Suprapubic skin (tissue), 4 donors: Measurements from ENCODE around the gene ATXN7L1. TPM values are rescaled to one million over a fixed set of nuclear protein-coding genes. Genes with fewer than 3 reads are reported as not detected.

Experiments used
- DNase-seq, 2 donors: peaks; one replicate each; pipeline ENCODE4 v3.0.0-alpha.2; 2019; ENCODE audit warnings: low spot score in 2 of 2
- H3K27ac ChIP-seq: fragments of 200-600 bp; sonication (generic); one replicate; pipeline ENCODE4 v1.5.1; 2019
- H3K27me3 ChIP-seq: fragments of 200-600 bp; sonication (generic); one replicate; pipeline ENCODE4 v1.5.1; 2019
- H3K36me3 ChIP-seq: fragments of 200-600 bp; sonication (generic); one replicate; pipeline ENCODE4 v1.5.1; 2019
- H3K4me1 ChIP-seq: fragments of 200-600 bp; sonication (generic); one replicate; pipeline ENCODE4 v1.5.1; 2019
- H3K4me3 ChIP-seq: fragments of 200-600 bp; sonication (generic); one replicate; pipeline ENCODE4 v1.5.1; 2019; ENCODE audit warnings: mild to moderate bottlenecking
- H3K9me3 ChIP-seq: fragments of 200-600 bp; sonication (generic); one replicate; pipeline ENCODE4 v1.5.1; 2019
- CTCF ChIP-seq, 2 donors: fragments of 200-600 bp in 1 of 2; fragments of 450-650 bp in 1 of 2; sonication (generic) in 1 of 2; IDR thresholded peaks; one replicate each; pipeline ENCODE4 v1.5.1; 2016 to 2019; ENCODE audit warnings: antibody characterized with exemption in 2 of 2, mild to moderate bottlenecking in 1 of 2, moderate library complexity in 1 of 2
- EP300 ChIP-seq: sonication (generic); formaldehyde crosslinking; IDR thresholded peaks from one replicate; pipeline ENCODE4 v1.6.1; 2017; ENCODE audit warnings: antibody characterized with exemption
- POLR2A ChIP-seq, 2 donors: fragments of 450-650 bp; IDR thresholded peaks; one replicate each; pipeline ENCODE4 v1.6.1; 2017; ENCODE audit warnings: antibody characterized with exemption in 2 of 2, mild to moderate bottlenecking in 2 of 2, moderate library complexity in 2 of 2
- POLR2AphosphoS5 ChIP-seq, 3 donors: sonication (generic); formaldehyde crosslinking; IDR thresholded peaks; one replicate each; pipeline ENCODE4 v1.6.1; 2017; ENCODE audit warnings: antibody characterized with exemption in 3 of 3
- WGBS: methylation state at CpG from one replicate; pipeline ENCODE4 v1.1.5; 2018; 5-methylcytosine and 5-hydroxymethylcytosine counted together
- total RNA-seq, 4 donors: library from RNA; depleted of rRNA; stranded (reverse); fragments of >200 nt; gene quantifications; one replicate each; pipeline ENCODE4 v1.1.0, GENCODE V29; 2016

Gene ATXN7L1
- total RNA-seq, 4 donors from 2014 or later = 14.8 to 35.6 (median 17.3) TPM

GRCh38 chr7:105838627-105839231 lies 37.7 kb downstream of the ATXN7L1 start:
- WGBS = 18% methylated on average over 10 of the region's 10 CpGs

GRCh38 chr7:105837765-105838626 lies 38.4 kb downstream of the ATXN7L1 start:
- TF ChIP-seq EP300 = no peak
- TF ChIP-seq POLR2A (IDR thresholded peaks at IDR 0.05) = no peak
- TF ChIP-seq CTCF (IDR thresholded peaks at IDR 0.05) = no peak
- no peak for TF ChIP-seq POLR2AphosphoS5 (IDR thresholded peaks at IDR 0.05)
- WGBS = 66% methylated on average over 22 of the region's 22 CpGs
- no peak for DNase-seq
- H3K4me3 ChIP-seq = no peak overlapping the region
- H3K4me1 ChIP-seq = peaks cover 37% of the 10 kb centered on the region
- no peaks in the 10 kb centered on the region for H3K9me3 ChIP-seq
- no peaks in the 10 kb centered on the region for H3K27me3 ChIP-seq
- no peak overlapping the region for H3K27ac ChIP-seq
- H3K36me3 ChIP-seq = no peaks in the 10 kb centered on the region

More at GRCh38 chr7:105838627-105839231, 37.7 kb downstream of the ATXN7L1 start:
- Histone ChIP-seq H3K36me3 (no peaks in the 10 kb centered on the region), H3K4me3 (no peak overlapping the region), H3K4me1 (peaks cover 37% of the 10 kb centered on the region), H3K27me3 (no peaks in the 10 kb centered on the region), H3K9me3 (no peaks in the 10 kb centered on the region), H3K27ac (no peak overlapping the region)
- DNase-seq = no peak
- no peak for TF ChIP-seq EP300

- Histone ChIP-seq H3K27ac (no peak overlapping the region), H3K4me3 (no peak overlapping the region), H3K4me1 (peaks cover 38% of the 10 kb centered on the region), H3K9me3 (no peaks in the 10 kb centered on the region), H3K27me3 (no peaks in the 10 kb centered on the region), H3K36me3 (no peaks in the 10 kb centered on the region)
- no peak for TF ChIP-seq POLR2AphosphoS5 (IDR thresholded peaks at IDR 0.05)
- TF ChIP-seq CTCF (IDR thresholded peaks at IDR 0.05) = no peak
- no peak for TF ChIP-seq EP300
- no peak for TF ChIP-seq POLR2A (IDR thresholded peaks at IDR 0.05)
- no peak for DNase-seq
- 92% methylated on average over 4 of the region's 4 CpGs for whole genome bisulfite sequencing
Measured at GRCh38 chr7:105835441-105835840, 41.0 kb downstream of the ATXN7L1 start.

- peaks cover 20% of the 10 kb centered on the region for H3K4me1 ChIP-seq
- H3K9me3 ChIP-seq = no peaks in the 10 kb centered on the region
- H3K27me3 ChIP-seq = no peaks in the 10 kb centered on the region
- no peaks in the 10 kb centered on the region for H3K36me3 ChIP-seq
- TF ChIP-seq EP300 (no peak), CTCF (IDR thresholded peaks at IDR 0.05) (no peak)
- no peak for DNase-seq
- H3K4me3 ChIP-seq = no peak overlapping the region
- no peak overlapping the region for H3K27ac ChIP-seq
- 92% methylated on average over 4 of the region's 4 CpGs for WGBS
Measured at GRCh38 chr7:105831824-105832535, 44.4 kb downstream of the ATXN7L1 start.

GRCh38 chr7:105831302-105831620 lies 45.1 kb downstream of the ATXN7L1 start:
- no peaks in the 10 kb centered on the region for H3K27me3 ChIP-seq
- peaks cover 20% of the 10 kb centered on the region for H3K4me1 ChIP-seq
- H3K4me3 ChIP-seq = no peak overlapping the region
- H3K27ac ChIP-seq = no peak overlapping the region
- DNase-seq = no peak
- no peaks in the 10 kb centered on the region for H3K36me3 ChIP-seq
- TF ChIP-seq POLR2AphosphoS5 (IDR thresholded peaks at IDR 0.05) (no peak), POLR2A (IDR thresholded peaks at IDR 0.05) (no peak), EP300 (no peak), CTCF (IDR thresholded peaks at IDR 0.05) (no peak)
- no peaks in the 10 kb centered on the region for H3K9me3 ChIP-seq
- 88% methylated on average over 3 of the region's 3 CpGs for WGBS
